Measurements from ENCODE around the gene LY6G5B.

The LY6G5B gene

GRCh38 chr6:31718265-31718664, 48.5 kb downstream of the LY6G5B start:
- DNase-seq, result no peak

GRCh38 chr6:31719001-31719400, 49.2 kb downstream of the LY6G5B start:
- no peak for DNase-seq

GRCh38 chr6:31720196-31720770, 50.5 kb downstream of the LY6G5B start:
- no peak for DNase-seq

GRCh38 chr6:31721351-31722020, 51.7 kb downstream of the LY6G5B start, which contains the start of gene LY6G6C:
TSS of gene LY6G6C (minus strand) at chr6:31721746. CDS start at chr6:31721679, 67 bp downstream.
- DNase-seq, result no peak

- no peak for DNase-seq
These were observed 52.4 kb downstream of the LY6G5B start for GRCh38 chr6:31722173-31722572.
